HT-29 (cell line): ENCODE measurements around the gene SREK1. TPM values are rescaled to one million over a fixed set of nuclear protein-coding genes. Genes with fewer than 3 reads are reported as not detected.
"Not testable (repeated sequence)": the region's sequence is repeated elsewhere in the genome, so short reads cannot be mapped to it uniquely, and the experiment has no call there.

ENCODE experiments used
- DNase-seq: peaks from one replicate; pipeline ENCODE4 v3.0.0-alpha.2; 2015; ENCODE audit warnings: low spot score
- total RNA-seq: library from RNA; depleted of rRNA; stranded (reverse); fragments of >200 nt; shearing (Covaris generic); gene quantifications from 2 replicates; pipeline ENCODE4 v1.2.3, GENCODE V29; 2014; rRNA removed

SREK1 gene
- total RNA-seq, 1 experiment from 2014 or later = 113 TPM

DNA sequence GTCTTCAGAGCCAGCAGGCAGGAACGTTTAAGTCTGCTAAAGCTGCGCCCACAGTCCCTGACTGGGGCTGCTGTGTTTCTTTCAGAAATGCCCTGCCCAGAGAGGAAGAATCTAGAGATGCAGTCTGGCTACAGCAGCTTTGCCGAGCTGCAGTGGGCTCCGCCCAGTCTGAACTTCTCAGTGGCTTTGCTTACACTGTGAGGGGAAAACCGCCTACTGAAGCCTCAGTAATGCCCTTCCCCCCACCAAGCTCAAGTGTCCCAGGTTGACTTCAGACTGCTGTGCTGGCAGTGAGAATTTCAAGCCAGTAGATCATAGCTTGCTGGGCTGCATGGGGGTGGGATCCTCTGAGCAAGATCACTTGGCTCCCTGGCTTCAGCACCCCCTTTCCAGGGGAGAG, 78.4 kb downstream of the SREK1 start:
- DNase-seq = peak; percentile 23

DNA sequence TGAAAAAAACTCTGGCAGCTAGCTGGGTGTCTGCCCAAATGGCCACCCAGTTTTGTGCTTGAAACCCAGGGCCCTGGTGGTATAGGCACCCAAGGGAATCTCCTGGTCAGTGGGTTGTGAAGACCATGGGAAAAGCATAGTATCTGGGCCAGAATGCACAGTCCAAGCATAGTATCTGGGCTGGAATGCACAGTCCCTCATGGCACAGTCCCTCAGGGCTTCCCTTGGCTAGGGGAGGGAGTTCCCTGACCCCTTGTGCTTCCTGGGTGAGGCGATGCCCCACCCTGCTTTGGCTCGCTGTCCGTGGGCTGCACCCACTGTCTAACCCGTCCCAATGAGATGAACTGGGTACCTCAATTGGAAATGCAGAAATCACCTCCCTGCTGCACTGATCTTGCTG, 78.8 kb downstream of the SREK1 start:
- DNase-seq = not testable (repeated sequence)

DNA sequence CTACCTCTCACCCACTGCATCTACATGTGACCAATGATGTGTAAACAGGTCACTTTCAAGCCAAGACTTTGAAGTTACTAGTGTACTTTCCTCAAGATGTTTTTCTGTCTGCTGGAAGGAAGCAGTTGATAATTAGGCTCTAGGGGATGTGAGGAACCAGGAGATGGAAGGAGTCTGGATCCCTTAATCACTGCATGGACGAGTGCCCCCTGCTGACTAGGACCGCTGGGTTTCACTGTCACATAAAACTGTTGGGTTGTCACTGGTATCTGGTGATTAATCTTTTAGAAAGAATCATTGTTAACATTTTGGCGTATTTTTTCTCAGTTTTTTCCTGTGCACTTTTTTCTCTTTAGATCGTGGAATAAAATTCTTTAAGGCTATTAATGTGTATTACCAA, 79.5 kb downstream of the SREK1 start:
- DNase-seq = peak; percentile 48

DNA sequence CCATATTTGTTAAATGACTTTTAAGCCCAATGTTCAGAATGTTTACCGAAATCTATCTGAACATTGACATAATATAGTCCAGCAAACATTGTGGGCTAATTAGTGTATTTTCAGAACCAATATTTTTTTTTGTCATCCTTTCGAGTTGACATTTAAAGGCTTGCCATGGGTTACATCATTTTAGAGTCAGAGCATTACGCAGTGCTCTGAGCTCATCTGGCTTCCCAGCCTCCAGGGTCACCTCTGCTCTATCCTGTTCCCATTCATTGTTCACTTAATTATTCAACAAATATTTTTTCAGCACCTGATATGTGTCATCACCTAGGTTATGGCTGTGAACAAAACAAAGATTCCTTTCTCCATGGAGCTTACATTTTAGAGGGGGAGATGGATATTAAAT, 80.2 kb downstream of the SREK1 start:
- no peak for DNase-seq

DNA sequence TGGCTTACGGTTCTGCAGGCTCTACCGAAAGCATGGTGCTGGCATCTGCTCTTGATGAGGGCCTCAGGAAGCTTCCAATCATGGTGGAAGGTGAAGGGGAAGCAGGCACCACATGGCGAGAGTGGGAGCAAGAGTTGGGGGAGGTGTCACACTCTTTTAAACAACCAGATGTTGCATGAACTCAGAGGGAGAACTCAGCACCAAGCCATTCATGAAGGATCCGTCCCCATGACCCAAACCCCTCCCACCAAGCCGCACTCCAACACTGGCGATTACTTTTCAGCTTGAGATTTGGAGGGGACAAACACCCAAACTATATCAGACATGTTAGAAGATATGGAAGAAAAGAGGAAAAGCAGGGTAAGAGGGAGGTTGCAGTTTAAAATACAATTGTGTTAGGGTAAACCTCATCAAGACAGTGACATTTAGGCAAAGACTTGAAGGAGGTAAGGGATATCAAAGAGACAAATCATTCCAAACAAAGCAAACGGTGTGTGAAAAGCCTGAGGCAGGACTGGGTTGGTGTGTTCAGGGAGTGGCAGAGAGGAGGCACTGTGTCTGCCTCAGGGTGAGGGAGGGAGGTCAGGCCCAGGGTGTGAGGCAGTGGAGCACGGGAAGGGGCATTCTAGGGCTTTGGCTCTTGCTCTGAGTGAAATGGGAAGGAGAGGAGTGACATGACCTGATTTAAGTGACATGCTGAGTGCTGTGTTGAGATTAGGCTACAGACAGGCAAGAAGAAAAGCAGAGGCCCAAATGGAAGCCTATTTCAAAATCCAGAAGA, 80.9 kb downstream of the SREK1 start:
- DNase-seq = no peak

DNA sequence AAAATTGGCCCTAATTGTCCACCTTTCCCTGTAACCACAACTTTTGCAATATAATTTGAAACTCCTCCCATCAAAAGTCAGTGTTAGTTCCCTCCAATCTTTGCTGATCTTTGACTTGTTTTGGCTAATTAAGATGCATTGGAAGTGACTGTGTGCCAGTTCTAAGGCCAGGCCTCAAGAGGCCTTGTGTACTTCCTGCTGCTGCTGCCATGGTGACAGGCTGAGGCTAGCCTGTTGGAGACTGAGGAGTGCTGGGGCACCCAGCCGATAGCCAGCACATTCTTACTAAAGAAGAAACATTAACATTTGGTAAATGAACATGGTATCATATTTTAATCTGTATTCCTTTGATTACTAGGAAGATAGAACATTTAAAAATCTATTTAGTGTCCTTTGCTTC, 86.5 kb downstream of the SREK1 start:
- peak; percentile 80 for DNase-seq

DNA sequence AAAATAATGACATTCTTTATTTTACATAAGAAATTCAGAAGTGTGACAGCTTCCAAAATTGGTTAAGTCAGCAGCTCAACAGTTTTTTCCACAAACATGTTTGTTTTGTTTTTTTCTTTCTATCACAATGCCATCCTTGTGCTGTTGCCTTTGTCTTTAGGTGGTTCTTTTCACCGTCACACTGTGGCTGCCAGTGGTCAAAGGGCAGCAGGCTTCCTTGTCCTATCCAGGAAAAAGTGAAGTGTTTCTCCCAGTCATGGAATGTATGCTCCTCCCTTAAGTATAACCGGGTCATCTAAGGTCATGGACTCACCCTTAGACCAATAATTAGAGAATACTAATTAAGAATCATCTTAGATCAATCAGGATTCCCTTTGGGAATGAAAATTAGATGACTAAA, 87.4 kb downstream of the SREK1 start:
- peak; percentile 74 for DNase-seq

DNA sequence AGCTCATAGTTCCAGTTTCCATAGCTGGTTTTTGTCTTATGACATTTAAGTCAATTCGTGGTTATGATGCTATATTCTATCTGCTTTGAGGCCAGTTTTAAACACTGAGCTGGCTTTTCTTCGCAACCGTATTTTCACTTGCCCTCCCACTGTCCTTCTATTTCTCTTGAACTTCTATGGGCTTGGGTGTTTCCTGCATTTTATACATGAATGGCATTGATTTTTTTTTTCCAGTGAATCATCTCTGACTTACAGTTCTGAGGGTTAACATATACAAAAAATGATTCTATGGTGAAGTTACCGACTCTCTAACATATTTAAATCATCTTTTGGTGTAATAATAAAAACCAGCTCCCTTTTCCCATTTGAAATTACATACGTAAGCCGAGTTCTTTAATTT, 88.2 kb downstream of the SREK1 start:
- no peak for DNase-seq

DNA sequence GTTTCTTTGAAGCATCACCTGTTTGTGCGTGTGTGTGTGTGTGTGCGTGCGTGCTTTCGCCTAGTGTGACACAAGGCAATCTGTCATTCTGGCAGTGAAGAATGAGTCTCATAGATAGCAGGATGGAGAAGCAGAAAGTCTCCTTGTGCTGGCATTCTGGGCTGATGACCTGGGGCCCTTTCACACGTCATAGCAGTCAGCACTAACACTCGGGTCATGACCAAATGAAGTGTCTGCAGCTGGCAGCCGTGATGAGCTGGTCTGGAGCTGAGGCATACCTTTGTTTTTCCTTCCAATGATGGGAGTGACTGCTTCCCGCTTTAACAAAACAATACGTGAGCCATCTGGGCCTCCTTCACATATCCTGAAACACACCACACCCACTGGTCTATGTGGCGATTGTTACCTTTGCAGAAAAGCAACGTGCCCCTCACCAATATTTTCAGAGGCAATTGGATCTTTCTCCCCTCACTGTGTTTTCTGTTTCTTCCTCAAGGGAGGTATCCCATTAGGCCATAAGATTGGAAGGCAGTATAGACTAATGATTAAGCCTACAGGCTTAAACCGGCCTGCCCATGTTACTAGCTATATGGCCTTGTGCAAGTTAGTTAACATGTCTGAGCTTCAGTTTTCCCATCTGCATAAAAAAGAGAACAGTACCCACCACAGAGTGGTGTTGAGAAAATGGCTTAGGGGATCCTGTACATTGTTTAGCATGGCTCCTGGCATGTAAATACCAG, 88.8 kb downstream of the SREK1 start:
- no peak for DNase-seq

Other genes starting within 250 kb of the SREK1 start
- gene ERBIN, start 217.7 kb upstream of the SREK1 start, total RNA-seq = 35.0 and 40.2 TPM in 2 replicates